ENCODE measurements around the gene ZNF490.
"Not testable (repeated sequence)": the region's sequence is repeated elsewhere in the genome, so short reads cannot be mapped to it uniquely, and the experiment has no call there.

ZNF490 gene

DNA sequence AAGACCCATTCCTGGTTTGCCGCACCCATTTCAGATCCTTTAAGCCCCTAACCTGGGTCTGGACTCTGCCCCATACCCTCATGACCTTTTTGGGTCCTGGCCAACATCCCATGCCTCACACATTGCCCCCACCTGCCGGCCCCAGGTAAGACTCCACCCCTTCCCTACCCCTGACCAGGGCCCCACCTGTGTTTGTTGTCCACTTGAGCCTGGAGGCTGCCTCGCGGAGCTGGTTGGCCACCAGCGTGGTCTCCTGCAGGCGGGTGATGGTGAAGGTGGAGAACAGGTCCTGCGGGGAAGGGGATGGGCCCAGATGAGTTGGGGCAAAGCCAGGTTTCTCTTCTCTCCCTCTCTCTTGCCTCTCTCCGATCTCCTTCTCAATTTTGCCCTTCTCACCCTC lies 36.4 kb upstream of the ZNF490 start:
- no peak overlapping the region for H3K9ac ChIP-seq
- H3K4me3 ChIP-seq (IDR thresholded peaks at IDR 0.05; ENCODE audit: insufficient read depth, low read depth, low read length), result no peak overlapping the region
- TF ChIP-seq, protein P1, sequence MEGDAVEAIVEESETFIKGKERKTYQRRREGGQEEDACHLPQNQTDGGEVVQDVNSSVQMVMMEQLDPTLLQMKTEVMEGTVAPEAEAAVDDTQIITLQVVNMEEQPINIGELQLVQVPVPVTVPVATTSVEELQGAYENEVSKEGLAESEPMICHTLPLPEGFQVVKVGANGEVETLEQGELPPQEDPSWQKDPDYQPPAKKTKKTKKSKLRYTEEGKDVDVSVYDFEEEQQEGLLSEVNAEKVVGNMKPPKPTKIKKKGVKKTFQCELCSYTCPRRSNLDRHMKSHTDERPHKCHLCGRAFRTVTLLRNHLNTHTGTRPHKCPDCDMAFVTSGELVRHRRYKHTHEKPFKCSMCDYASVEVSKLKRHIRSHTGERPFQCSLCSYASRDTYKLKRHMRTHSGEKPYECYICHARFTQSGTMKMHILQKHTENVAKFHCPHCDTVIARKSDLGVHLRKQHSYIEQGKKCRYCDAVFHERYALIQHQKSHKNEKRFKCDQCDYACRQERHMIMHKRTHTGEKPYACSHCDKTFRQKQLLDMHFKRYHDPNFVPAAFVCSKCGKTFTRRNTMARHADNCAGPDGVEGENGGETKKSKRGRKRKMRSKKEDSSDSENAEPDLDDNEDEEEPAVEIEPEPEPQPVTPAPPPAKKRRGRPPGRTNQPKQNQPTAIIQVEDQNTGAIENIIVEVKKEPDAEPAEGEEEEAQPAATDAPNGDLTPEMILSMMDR (conservative IDR thresholded peaks at IDR 0.05; ENCODE audit: low read depth, low read length), result no peak
- no peaks in the 10 kb centered on the region for H3K79me2 ChIP-seq (ENCODE audit: insufficient read depth, low read depth)
- no peak overlapping the region for H3K4me2 ChIP-seq
- H3K27me3 ChIP-seq (ENCODE audit: insufficient read depth, low read depth), result no peaks in the 10 kb centered on the region
- no peak overlapping the region for H3K27ac ChIP-seq
- no peak overlapping the region for H2AFZ ChIP-seq (ENCODE audit: low read depth)
- H4K20me1 ChIP-seq (ENCODE audit: insufficient read depth), result no peaks in the 10 kb centered on the region
- H3K4me1 ChIP-seq (ENCODE audit: low read depth, poor library complexity, severe bottlenecking), result no peaks in the 10 kb centered on the region
- H3K36me3 ChIP-seq (ENCODE audit: insufficient read depth), result no peaks in the 10 kb centered on the region

DNA sequence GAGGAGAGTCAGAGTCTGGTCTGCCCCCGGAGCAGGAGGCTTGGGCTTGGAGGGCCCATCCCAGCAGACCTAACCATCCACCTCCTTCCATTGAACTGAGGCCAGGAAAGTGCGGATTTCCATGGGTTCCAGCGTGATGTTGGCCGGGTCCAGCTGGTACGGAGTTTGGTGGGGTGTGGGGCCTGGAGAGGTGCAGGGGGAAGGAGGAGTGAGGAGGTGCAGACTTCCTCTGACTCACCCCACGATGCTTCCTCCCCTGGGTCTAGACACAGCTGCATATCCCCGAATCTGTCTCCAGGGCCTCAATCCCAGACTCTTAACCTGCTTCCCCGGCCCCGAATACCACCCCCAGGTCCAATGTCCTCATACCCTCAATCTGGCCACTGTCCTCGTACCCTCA lies 35.9 kb upstream of the ZNF490 start:
- Histone ChIP-seq H3K27me3 (ENCODE audit: insufficient read depth, low read depth) (no peaks in the 10 kb centered on the region), H3K79me2 (ENCODE audit: insufficient read depth, low read depth) (no peaks in the 10 kb centered on the region), H2AFZ (ENCODE audit: low read depth) (no peak overlapping the region), H3K4me3 (IDR thresholded peaks at IDR 0.05; ENCODE audit: insufficient read depth, low read depth, low read length) (no peak overlapping the region), H3K27ac (no peak overlapping the region), H4K20me1 (ENCODE audit: insufficient read depth) (no peaks in the 10 kb centered on the region), H3K36me3 (ENCODE audit: insufficient read depth) (no peaks in the 10 kb centered on the region), H3K4me2 (no peak overlapping the region), H3K9ac (no peak overlapping the region), H3K4me1 (ENCODE audit: low read depth, poor library complexity, severe bottlenecking) (no peaks in the 10 kb centered on the region)
- TF ChIP-seq, protein P1 (conservative IDR thresholded peaks at IDR 0.05; ENCODE audit: low read depth, low read length), result no peak

DNA sequence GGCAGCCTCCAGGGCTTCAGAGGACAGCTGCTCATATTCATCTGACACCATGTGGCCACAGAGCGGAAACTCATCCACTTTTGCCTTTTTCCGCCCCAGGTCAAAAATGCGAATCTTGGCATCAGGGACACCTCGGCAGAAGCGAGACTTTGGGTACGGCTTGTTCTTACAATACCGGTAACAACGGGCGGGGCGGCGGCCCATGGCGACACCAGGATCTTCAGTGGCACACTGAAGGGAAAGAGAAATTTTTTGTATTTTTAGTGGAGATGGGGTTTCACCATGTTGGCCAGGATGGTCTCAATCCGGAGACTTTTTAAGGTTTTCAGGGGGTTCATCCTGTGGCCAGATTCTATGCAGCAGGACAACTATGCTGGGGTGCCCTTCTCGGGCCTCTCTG lies 33.1 kb upstream of the ZNF490 start:
- H3K4me3 ChIP-seq (IDR thresholded peaks at IDR 0.05; ENCODE audit: insufficient read depth, low read depth, low read length), result not testable (repeated sequence)

DNA sequence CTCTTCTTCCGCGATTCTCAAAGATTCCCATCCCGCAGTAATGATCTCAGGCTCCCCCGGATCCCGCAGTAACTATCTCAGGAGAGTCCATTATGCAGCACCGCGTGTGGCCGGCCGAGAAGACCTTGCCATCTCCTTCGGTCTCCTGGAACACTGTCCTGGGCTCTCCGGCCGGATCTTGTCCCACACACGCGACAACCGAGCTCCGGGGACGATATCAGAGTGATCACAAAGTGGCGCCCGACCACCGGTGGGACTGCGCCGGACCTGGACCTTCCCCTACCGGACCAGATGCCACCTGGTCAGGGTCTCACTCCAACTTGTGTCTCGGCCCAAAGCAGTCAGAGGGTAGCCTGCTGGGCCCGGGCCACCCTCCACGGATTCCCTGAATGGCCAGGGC lies 31.9 kb upstream of the ZNF490 start:
- no peak overlapping the region for H3K9ac ChIP-seq
- no peaks in the 10 kb centered on the region for H4K20me1 ChIP-seq (ENCODE audit: insufficient read depth)
- H3K27me3 ChIP-seq (ENCODE audit: insufficient read depth, low read depth), result no peaks in the 10 kb centered on the region
- H3K36me3 ChIP-seq (ENCODE audit: insufficient read depth), result no peaks in the 10 kb centered on the region
- no peaks in the 10 kb centered on the region for H3K79me2 ChIP-seq (ENCODE audit: insufficient read depth, low read depth)
- H2AFZ ChIP-seq (ENCODE audit: low read depth), result no peak overlapping the region
- TF ChIP-seq, protein P1 (conservative IDR thresholded peaks at IDR 0.05; ENCODE audit: low read depth, low read length), result no peak
- no peak overlapping the region for H3K27ac ChIP-seq
- H3K4me2 ChIP-seq, result no peak overlapping the region
- H3K4me3 ChIP-seq (IDR thresholded peaks at IDR 0.05; ENCODE audit: insufficient read depth, low read depth, low read length), result no peak overlapping the region
- H3K4me1 ChIP-seq (ENCODE audit: low read depth, poor library complexity, severe bottlenecking), result no peaks in the 10 kb centered on the region

More for the DNA sequence above, 33.1 kb upstream of the ZNF490 start:
- not testable (repeated sequence) for H2AFZ ChIP-seq (ENCODE audit: low read depth); H3K36me3 ChIP-seq (ENCODE audit: insufficient read depth); H3K9ac ChIP-seq; H3K79me2 ChIP-seq (ENCODE audit: insufficient read depth, low read depth); H3K4me2 ChIP-seq; H3K27me3 ChIP-seq (ENCODE audit: insufficient read depth, low read depth); H3K27ac ChIP-seq; H3K4me1 ChIP-seq (ENCODE audit: low read depth, poor library complexity, severe bottlenecking); H4K20me1 ChIP-seq (ENCODE audit: insufficient read depth)

DNA sequence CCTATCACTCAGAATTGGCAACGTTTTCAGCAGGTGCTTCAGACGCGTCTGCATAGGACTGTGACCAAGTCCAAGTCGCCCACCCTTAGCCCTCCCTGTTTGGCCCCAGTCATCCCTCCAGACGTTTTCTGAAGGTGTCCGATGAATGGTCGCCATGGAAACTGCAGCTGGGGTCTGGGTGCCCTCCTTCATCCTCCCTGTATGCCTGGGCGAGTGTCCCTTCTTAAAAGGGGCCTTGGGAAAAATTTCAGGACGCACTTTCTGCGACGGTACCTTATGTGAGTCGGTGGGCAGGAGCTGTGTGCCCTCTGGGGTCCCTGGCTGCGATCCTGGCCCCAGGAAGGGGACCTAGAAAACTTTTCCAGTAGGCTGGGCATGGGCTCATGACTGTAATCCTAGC lies 30.8 kb upstream of the ZNF490 start:
- H3K36me3 ChIP-seq (ENCODE audit: insufficient read depth), result no peaks in the 10 kb centered on the region
- H2AFZ ChIP-seq (ENCODE audit: low read depth), result no peak overlapping the region
- no peak overlapping the region for H3K4me2 ChIP-seq
- TF ChIP-seq, protein P1 (conservative IDR thresholded peaks at IDR 0.05; ENCODE audit: low read depth, low read length), result no peak
- no peak overlapping the region for H3K9ac ChIP-seq
- H3K27ac ChIP-seq, result no peak overlapping the region
- no peaks in the 10 kb centered on the region for H3K4me1 ChIP-seq (ENCODE audit: low read depth, poor library complexity, severe bottlenecking)
- no peaks in the 10 kb centered on the region for H4K20me1 ChIP-seq (ENCODE audit: insufficient read depth)
- H3K27me3 ChIP-seq (ENCODE audit: insufficient read depth, low read depth), result no peaks in the 10 kb centered on the region
- no peak overlapping the region for H3K4me3 ChIP-seq (IDR thresholded peaks at IDR 0.05; ENCODE audit: insufficient read depth, low read depth, low read length)
- no peaks in the 10 kb centered on the region for H3K79me2 ChIP-seq (ENCODE audit: insufficient read depth, low read depth)
